Loucy (cell line): ENCODE results near the gene PSMB3.

Experiments
- H2AFZ ChIP-seq: fragments of 200-600 bp; sonication (generic); 2 replicates; pipeline ENCODE4 v1.6.0; 2016; ENCODE audit warnings: antibody characterized with exemption, mild to moderate bottlenecking, low read length, moderate library complexity
- H3F3A ChIP-seq: fragments of 200-600 bp; 2 replicates; pipeline ENCODE4 v1.6.0; 2016; ENCODE audit warnings: antibody characterized with exemption, low read depth, mild to moderate bottlenecking
- H3K27me3 ChIP-seq: fragments of 200-600 bp; sonication (generic); 2 replicates; pipeline ENCODE4 v1.6.1; 2014; ENCODE audit warnings: low read length, mild to moderate bottlenecking; ENCODE audit not compliant: insufficient read depth, poor library complexity, severe bottlenecking
- H3K36me3 ChIP-seq: fragments of 200-600 bp; sonication (generic); 2 replicates; pipeline ENCODE4 v1.6.1; 2016; ENCODE audit warnings: low read length; ENCODE audit not compliant: insufficient read depth
- H3K4me1 ChIP-seq: fragments of 200-600 bp; sonication (generic); 2 replicates; pipeline ENCODE4 v1.5.1; 2014; ENCODE audit warnings: low read length, mild to moderate bottlenecking; ENCODE audit not compliant: insufficient read depth, poor library complexity, severe bottlenecking
- H3K4me2 ChIP-seq: fragments of 200-600 bp; sonication (generic); 2 replicates; pipeline ENCODE4 v1.6.0; 2014; ENCODE audit warnings: antibody characterized with exemption, low read length, low read depth, mild to moderate bottlenecking; ENCODE audit not compliant: poor library complexity, severe bottlenecking
- H3K4me3 ChIP-seq: fragments of 200-600 bp; sonication (generic); 2 replicates; pipeline ENCODE4 v1.5.1; 2014; ENCODE audit warnings: low read length, mild to moderate bottlenecking, mixed read lengths; ENCODE audit not compliant: poor library complexity, severe bottlenecking
- H3K79me2 ChIP-seq: fragments of 200-600 bp; sonication (generic); 2 replicates; pipeline ENCODE4 v1.6.1; 2014; ENCODE audit warnings: low read length; ENCODE audit not compliant: insufficient read depth
- H3K9ac ChIP-seq: fragments of 200-600 bp; sonication (generic); 2 replicates; pipeline ENCODE4 v1.6.0; 2014; ENCODE audit warnings: mild to moderate bottlenecking, low read depth, low read length, moderate library complexity; ENCODE audit not compliant: poor library complexity, severe bottlenecking
- H3K9me2 ChIP-seq: fragments of 200-600 bp; sonication (generic); replicated peaks from 2 replicates; pipeline ENCODE4 v1.6.1; 2016; ENCODE audit warnings: low read depth, low read length, mixed read lengths
- H3K9me3 ChIP-seq: fragments of 200-600 bp; sonication (generic); 2 replicates; pipeline ENCODE4 v1.6.1; 2014; ENCODE audit warnings: mild to moderate bottlenecking, antibody characterized with exemption, low read length, low read depth; ENCODE audit not compliant: insufficient read depth
- H4K20me1 ChIP-seq: fragments of 200-600 bp; sonication (generic); 2 replicates; pipeline ENCODE4 v1.6.0; 2014; ENCODE audit warnings: antibody characterized with exemption, low read length, mild to moderate bottlenecking; ENCODE audit not compliant: insufficient read depth, poor library complexity, severe bottlenecking
- CTCF ChIP-seq: fragments of 200-600 bp; sonication (generic); conservative IDR thresholded peaks from 2 replicates; pipeline ENCODE4 v1.5.1; 2014; ENCODE audit warnings: mild to moderate bottlenecking, antibody characterized with exemption, low read length
- EZH2phosphoT487 ChIP-seq: fragments of 200-600 bp; IDR thresholded peaks from 2 replicates; pipeline ENCODE4 v1.6.1; 2018; ENCODE audit warnings: antibody characterized with exemption, mild to moderate bottlenecking, moderate library complexity, borderline replicate concordance

PSMB3 gene

GRCh38 chr17:38727736-38728135 lies 24.8 kb upstream of the PSMB3 start:
- peaks cover 19% of the 10 kb centered on the region for H3K79me2 ChIP-seq
- H2AFZ ChIP-seq: no peak overlapping the region
- H3K4me1 ChIP-seq: peaks cover 43% of the 10 kb centered on the region
- no peaks in the 10 kb centered on the region for H3K9me2 ChIP-seq
- H3F3A ChIP-seq: no peaks in the 10 kb centered on the region
- peak overlapping the region; percentile 21 for H3K9ac ChIP-seq
- TF ChIP-seq EZH2phosphoT487 (no peak), CTCF (no peak)
- no peaks in the 10 kb centered on the region; the same call in 1 of the 2 replicates for H3K36me3 ChIP-seq
- H3K4me2 ChIP-seq: peak overlapping the region; percentile 96
- H3K9me3 ChIP-seq: no peaks in the 10 kb centered on the region
- H4K20me1 ChIP-seq: peaks cover 5% of the 10 kb centered on the region
- H3K4me3 ChIP-seq: peak overlapping the region; percentile 35
- H3K27me3 ChIP-seq: no peaks in the 10 kb centered on the region

DNA sequence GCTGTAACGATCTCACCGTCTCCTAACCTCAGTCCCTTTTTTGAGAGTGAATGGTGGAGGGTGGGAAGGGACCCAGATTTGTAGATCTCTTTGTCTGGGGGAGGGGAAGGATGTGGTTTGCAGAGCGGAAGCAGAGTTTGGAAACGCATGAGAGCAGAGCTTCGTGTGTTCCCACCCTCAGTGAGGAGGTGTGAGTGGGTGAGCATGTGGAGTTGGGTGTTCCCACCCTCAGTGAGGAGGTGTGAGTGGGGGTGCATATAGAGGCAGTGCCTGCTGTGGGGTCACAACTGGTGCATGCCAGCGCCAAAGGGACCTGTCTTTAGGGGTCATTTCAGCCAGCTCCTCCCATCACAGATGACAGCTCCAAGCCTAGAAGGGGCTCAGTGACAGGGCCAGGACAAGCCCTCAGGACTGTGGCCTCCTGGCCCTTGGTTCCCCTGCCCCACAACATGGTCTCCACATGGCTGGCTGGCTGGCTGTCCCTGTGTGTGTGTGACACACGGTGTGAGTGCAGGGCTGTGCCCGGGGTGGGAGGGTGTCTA lies 24.2 kb upstream of the PSMB3 start:
- Histone ChIP-seq H3K27me3 (no peaks in the 10 kb centered on the region), H3K4me1 (peaks cover 43% of the 10 kb centered on the region), H3K9me3 (no peaks in the 10 kb centered on the region), H4K20me1 (peaks cover 5% of the 10 kb centered on the region), H3K9me2 (no peaks in the 10 kb centered on the region), H3K4me3 (peak overlapping the region; percentile 35), H3K79me2 (peaks cover 19% of the 10 kb centered on the region), H3K4me2 (peak overlapping the region; percentile 96), H2AFZ (no peak overlapping the region), H3K9ac (peak overlapping the region; percentile 21), H3K36me3 (no peaks in the 10 kb centered on the region; the same call in 1 of the 2 replicates), H3F3A (no peaks in the 10 kb centered on the region)
- TF ChIP-seq EZH2phosphoT487: no peak
- no peak for TF ChIP-seq CTCF

DNA sequence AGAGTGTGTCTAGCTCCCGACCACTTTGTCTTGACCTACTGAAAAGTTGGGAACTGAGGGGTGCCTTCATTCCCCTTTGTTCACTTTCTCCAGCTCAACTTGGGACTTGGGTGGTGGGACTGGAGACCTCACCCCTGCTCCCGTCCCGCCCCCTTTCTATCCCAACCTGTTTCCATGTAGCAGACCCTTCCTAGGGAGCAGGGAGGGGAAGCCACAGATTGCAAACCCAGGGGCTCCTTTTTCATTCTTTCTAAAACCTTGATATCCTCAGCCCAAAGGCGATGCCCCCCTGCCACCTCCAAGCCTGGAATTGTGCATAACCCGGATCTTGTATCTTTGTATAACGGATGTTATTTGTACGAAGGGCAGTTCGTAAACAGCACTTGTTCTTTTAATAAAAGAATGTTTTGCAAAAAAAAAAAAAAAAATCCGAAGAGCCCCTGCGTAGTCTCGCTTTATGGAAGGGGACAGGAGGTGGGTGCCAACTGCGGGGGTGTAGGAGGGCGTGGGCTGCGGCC lies 23.1 kb upstream of the PSMB3 start:
- peak overlapping the region; percentile 66; the same call in 1 of the 2 replicates for H2AFZ ChIP-seq
- H3K9me2 ChIP-seq: no peaks in the 10 kb centered on the region
- no peaks in the 10 kb centered on the region for H3K27me3 ChIP-seq

More for the DNA sequence above, 23.1 kb upstream of the PSMB3 start:
- H4K20me1 ChIP-seq: peaks cover 5% of the 10 kb centered on the region
- H3F3A ChIP-seq: no peaks in the 10 kb centered on the region
- H3K4me2 ChIP-seq: peak overlapping the region; percentile 96
- H3K36me3 ChIP-seq: no peaks in the 10 kb centered on the region; the same call in 1 of the 2 replicates
- H3K4me3 ChIP-seq: peak overlapping the region; percentile 76
- peak overlapping the region; percentile 85 for H3K9ac ChIP-seq
- peaks cover 19% of the 10 kb centered on the region for H3K79me2 ChIP-seq
- TF ChIP-seq CTCF (no peak), EZH2phosphoT487 (no peak)
- H3K9me3 ChIP-seq: no peaks in the 10 kb centered on the region
- H3K4me1 ChIP-seq: peaks cover 43% of the 10 kb centered on the region
